Testis (tissue), 3 donors: ENCODE data around the gene EBI3. TPM values are rescaled to one million over a fixed set of nuclear protein-coding genes. Genes with fewer than 3 reads are reported as not detected.
"Not testable (repeated sequence)": the region's sequence is repeated elsewhere in the genome, so short reads cannot be mapped to it uniquely, and the experiment has no call there.

Experiments used
- DNase-seq: peaks from one replicate; pipeline ENCODE4 v3.0.0-alpha.2; 2019
- H3K27ac ChIP-seq, 2 donors: fragments of 200-600 bp; sonication (generic); one replicate each; pipeline ENCODE4 v1.5.1; 2019
- H3K27me3 ChIP-seq: fragments of 200-600 bp; sonication (generic); one replicate; pipeline ENCODE4 v1.5.1; 2019
- H3K36me3 ChIP-seq: fragments of 200-600 bp; sonication (generic); one replicate; pipeline ENCODE4 v1.5.1; 2017; ENCODE audit warnings: low read depth; ENCODE audit errors: missing control alignments
- H3K4me1 ChIP-seq: fragments of 200-600 bp; sonication (generic); one replicate; pipeline ENCODE4 v1.5.1; 2019
- H3K4me3 ChIP-seq, 2 donors: fragments of 200-600 bp; sonication (generic); one replicate each; pipeline ENCODE4 v1.5.1; 2017 to 2019
- H3K9me3 ChIP-seq: fragments of 200-600 bp; sonication (generic); one replicate; pipeline ENCODE4 v1.5.1; 2017
- POLR2A ChIP-seq: fragments of 450-650 bp; IDR thresholded peaks from one replicate; pipeline ENCODE4 v1.6.1; 2017; ENCODE audit warnings: antibody characterized with exemption, mild to moderate bottlenecking, moderate library complexity
- WGBS, 2 donors: methylation state at CpG; one replicate each; pipeline ENCODE4 v1.1.5; 2018; 5-methylcytosine and 5-hydroxymethylcytosine counted together
- intact Hi-C: fragments of 100-400 bp; cut with DNase I; formaldehyde crosslinking; loops from one replicate; pipeline ENCODE4 v1.15.1; 2023; ENCODE audit warnings: low total_unique reads
- polyA plus RNA-seq: library from polyadenylated mRNA; stranded (reverse); fragments of 350-450 nt; fragmentation: Illumina TruSeq; extraction: RNeasy Lipid Tissue Mini Kit (QIAGEN cat#74804); gene quantifications from one replicate; pipeline ENCODE4 v1.2.3, GENCODE V29; 2014; ENCODE audit warnings: low read depth, low replicate concordance; ENCODE audit not compliant: insufficient read depth
- total RNA-seq, 2 donors: library from RNA; depleted of rRNA; stranded (reverse); fragments of >200 nt; gene quantifications; one replicate each; pipeline ENCODE4 v1.2.3, GENCODE V29; 2016
- TF ChIP-seq, protein P1 (sequence below), 3 experiments: fragments of 450-650 bp in 2 of 3; fragments of 200-600 bp in 1 of 3; sonication (generic) in 1 of 3; IDR thresholded peaks; one replicate each; pipeline ENCODE4 v1.5.1; 2016 to 2019; ENCODE audit warnings: antibody characterized with exemption in 3 of 3, mild to moderate bottlenecking in 2 of 3, moderate library complexity in 1 of 3

The EBI3 gene
- total and polyA plus RNA-seq, 3 donors from 2014 or later: 1.3 to 8.4 (median 1.9) TPM

- H3K9me3 ChIP-seq: no peaks in the 10 kb centered on the region
- peaks cover 10% of the 10 kb centered on the region for H3K4me1 ChIP-seq
- no peak for DNase-seq
- H3K36me3 ChIP-seq: no peaks in the 10 kb centered on the region
- H3K27me3 ChIP-seq: no peaks in the 10 kb centered on the region
- WGBS, 2 donors: 2 to 4% methylated on average over 44 to 47 of the region's 71 CpGs
- intact Hi-C loops: loop anchor here (10.0 kb wide), 1 partner anchor 75 kb away; no protein-coding TSS in a partner anchor
- peak overlapping the region; percentile 9 to 26 for H3K4me3 ChIP-seq
- TF ChIP-seq, protein P1, sequence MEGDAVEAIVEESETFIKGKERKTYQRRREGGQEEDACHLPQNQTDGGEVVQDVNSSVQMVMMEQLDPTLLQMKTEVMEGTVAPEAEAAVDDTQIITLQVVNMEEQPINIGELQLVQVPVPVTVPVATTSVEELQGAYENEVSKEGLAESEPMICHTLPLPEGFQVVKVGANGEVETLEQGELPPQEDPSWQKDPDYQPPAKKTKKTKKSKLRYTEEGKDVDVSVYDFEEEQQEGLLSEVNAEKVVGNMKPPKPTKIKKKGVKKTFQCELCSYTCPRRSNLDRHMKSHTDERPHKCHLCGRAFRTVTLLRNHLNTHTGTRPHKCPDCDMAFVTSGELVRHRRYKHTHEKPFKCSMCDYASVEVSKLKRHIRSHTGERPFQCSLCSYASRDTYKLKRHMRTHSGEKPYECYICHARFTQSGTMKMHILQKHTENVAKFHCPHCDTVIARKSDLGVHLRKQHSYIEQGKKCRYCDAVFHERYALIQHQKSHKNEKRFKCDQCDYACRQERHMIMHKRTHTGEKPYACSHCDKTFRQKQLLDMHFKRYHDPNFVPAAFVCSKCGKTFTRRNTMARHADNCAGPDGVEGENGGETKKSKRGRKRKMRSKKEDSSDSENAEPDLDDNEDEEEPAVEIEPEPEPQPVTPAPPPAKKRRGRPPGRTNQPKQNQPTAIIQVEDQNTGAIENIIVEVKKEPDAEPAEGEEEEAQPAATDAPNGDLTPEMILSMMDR (IDR thresholded peaks at IDR 0.05): no peak
- TF ChIP-seq POLR2A: no peak
- no peak overlapping the region for H3K27ac ChIP-seq
Observed at GRCh38 chr19:4279530-4280422, 50.5 kb downstream of the EBI3 start.

- peak; percentile 78 for DNase-seq
- Histone ChIP-seq H3K4me1 (peaks cover 4% of the 10 kb centered on the region), H3K27me3 (no peaks in the 10 kb centered on the region), H3K27ac (no peak overlapping the region), H3K36me3 (no peaks in the 10 kb centered on the region), H3K9me3 (no peaks in the 10 kb centered on the region), H3K4me3 (peak overlapping the region in 1 of 2 donors; percentile 12)
- WGBS, 2 donors: 28 to 29% methylated on average over 19 to 20 of the region's 20 CpGs
- intact Hi-C loops: no loop called here
- no peak for TF ChIP-seq POLR2A
- TF ChIP-seq, protein P1 (IDR thresholded peaks at IDR 0.05): no peak
Observed at GRCh38 chr19:4284176-4284958, 55.0 kb downstream of the EBI3 start.

- Histone ChIP-seq H3K4me1 (no peaks in the 10 kb centered on the region), H3K36me3 (no peaks in the 10 kb centered on the region), H3K27me3 (no peaks in the 10 kb centered on the region), H3K4me3 (peak overlapping the region in 1 of 2 donors; percentile 12), H3K9me3 (no peaks in the 10 kb centered on the region), H3K27ac (no peak overlapping the region)
- TF ChIP-seq POLR2A: no peak
- TF ChIP-seq, protein P1 (IDR thresholded peaks at IDR 0.05): no peak
- intact Hi-C loops: no loop called here
- no peak for DNase-seq
- 48 to 49% methylated on average over 6 of the region's 6 CpGs for WGBS, 2 donors
Observed at GRCh38 chr19:4284974-4285373, 55.7 kb downstream of the EBI3 start.

DNA sequence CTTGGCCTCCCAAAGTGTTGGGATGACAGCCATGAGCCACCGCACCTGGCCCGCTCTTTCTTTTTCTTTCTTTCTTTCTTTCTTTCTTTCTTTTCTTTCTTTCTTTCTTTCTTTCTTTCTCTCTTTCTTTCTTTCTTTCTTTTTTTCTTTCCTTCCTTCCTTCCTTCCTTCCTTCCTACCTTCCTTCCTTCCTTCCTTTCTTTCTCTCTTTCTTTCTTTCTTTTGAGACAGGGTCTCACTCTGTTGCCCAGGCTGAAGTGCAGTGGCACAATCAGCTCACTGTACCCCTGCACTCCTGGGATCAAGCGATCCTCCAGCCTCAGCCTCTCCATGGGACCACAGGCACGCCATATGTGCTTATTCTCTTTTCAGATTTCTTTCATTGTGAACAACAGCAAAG lies 56.8 kb downstream of the EBI3 start:
- intact Hi-C loops, H3K9me3 ChIP-seq, H3K27ac ChIP-seq, H3K36me3 ChIP-seq, H3K4me3 ChIP-seq, H3K27me3 ChIP-seq, DNase-seq, H3K4me1 ChIP-seq: not testable (repeated sequence)
- WGBS, 2 donors: 87 to 91% methylated on average over 4 of the region's 4 CpGs

Other genes starting within 250 kb of the EBI3 start
- gene EEF2, start 244.1 kb upstream of the EBI3 start, total RNA-seq: 1,000 to 10,000 TPM in 1 of 2 donors, 100 to 1,000 TPM in 1; 909 to 1,599 TPM
- 1,429 TPM for gene EEF2, start 244.1 kb upstream of the EBI3 start, polyA plus RNA-seq
- 10 to 100 TPM; 89.1 to 94.5 TPM for gene PIAS4, start 221.8 kb upstream of the EBI3 start, total RNA-seq
- gene PIAS4, start 221.8 kb upstream of the EBI3 start, polyA plus RNA-seq: 142 TPM
- gene ZBTB7A, start 162.6 kb upstream of the EBI3 start, total RNA-seq: 10 to 100 TPM; 42.2 to 49.4 TPM
- 7.5 TPM for gene ZBTB7A, start 162.6 kb upstream of the EBI3 start, polyA plus RNA-seq
- gene MAP2K2, start 105.4 kb upstream of the EBI3 start, total RNA-seq: 100 to 1,000 TPM; 181 to 225 TPM
- 241 TPM for gene MAP2K2, start 105.4 kb upstream of the EBI3 start, polyA plus RNA-seq
- under 1 TPM; 0.56 to 0.63 TPM for gene CREB3L3, start 75.9 kb upstream of the EBI3 start, total RNA-seq
- 0.36 TPM for gene CREB3L3, start 75.9 kb upstream of the EBI3 start, polyA plus RNA-seq
- gene SIRT6, start 47.0 kb upstream of the EBI3 start, total RNA-seq: 10 to 100 TPM; 22.0 to 29.2 TPM
- 14.7 TPM for gene SIRT6, start 47.0 kb upstream of the EBI3 start, polyA plus RNA-seq
- gene ANKRD24, start 46.8 kb upstream of the EBI3 start, total RNA-seq: 10 to 100 TPM; 20.4 to 21.1 TPM
- 16.5 TPM for gene ANKRD24, start 46.8 kb upstream of the EBI3 start, polyA plus RNA-seq
- gene YJU2, start 17.6 kb downstream of the EBI3 start, total RNA-seq: 10 to 100 TPM; 26.1 to 36.6 TPM
- gene YJU2, start 17.6 kb downstream of the EBI3 start, polyA plus RNA-seq: 31.1 TPM
- 1 to 10 TPM in 1 of 2 donors, under 1 TPM in 1; 0.16 to 1.8 TPM for gene SHD, start 49.7 kb downstream of the EBI3 start, total RNA-seq
- gene SHD, start 49.7 kb downstream of the EBI3 start, polyA plus RNA-seq: 0.79 TPM
- 1 to 10 TPM in 1 of 2 donors, under 1 TPM in 1; 0.47 to 1.1 TPM for gene TMIGD2, start 72.9 kb downstream of the EBI3 start, total RNA-seq
- 0.83 TPM for gene TMIGD2, start 72.9 kb downstream of the EBI3 start, polyA plus RNA-seq
- gene FSD1, start 75.1 kb downstream of the EBI3 start, total RNA-seq: 10 to 100 TPM; 24.1 to 24.9 TPM
- gene FSD1, start 75.1 kb downstream of the EBI3 start, polyA plus RNA-seq: 18.2 TPM
- 1 to 10 TPM; 5.3 to 6.4 TPM for gene STAP2, start 109.3 kb downstream of the EBI3 start, total RNA-seq
- 6.2 TPM for gene STAP2, start 109.3 kb downstream of the EBI3 start, polyA plus RNA-seq
- 10 to 100 TPM in 1 of 2 donors, 1 to 10 TPM in 1; 9.1 to 13.3 TPM for gene MPND, start 114.0 kb downstream of the EBI3 start, total RNA-seq
- 14.3 TPM for gene MPND, start 114.0 kb downstream of the EBI3 start, polyA plus RNA-seq
- 10 to 100 TPM; 41.6 to 53.4 TPM for gene SH3GL1, start 171.0 kb downstream of the EBI3 start, total RNA-seq
- 47.3 TPM for gene SH3GL1, start 171.0 kb downstream of the EBI3 start, polyA plus RNA-seq
- gene CHAF1A, start 173.1 kb downstream of the EBI3 start, total RNA-seq: 10 to 100 TPM; 28.6 to 37.7 TPM
- 24.1 TPM for gene CHAF1A, start 173.1 kb downstream of the EBI3 start, polyA plus RNA-seq
- gene UBXN6, start 228.3 kb downstream of the EBI3 start, total RNA-seq: 100 to 1,000 TPM; 293 to 319 TPM
- gene UBXN6, start 228.3 kb downstream of the EBI3 start, polyA plus RNA-seq: 336 TPM
- gene HDGFL2, start 242.8 kb downstream of the EBI3 start, total RNA-seq: 10 to 100 TPM; 81.4 to 95.8 TPM
- gene HDGFL2, start 242.8 kb downstream of the EBI3 start, polyA plus RNA-seq: 141 TPM